NCI-H774 (cell line): ENCODE measurements around the gene ALG1L2.
"Not testable (repeated sequence)": the region's sequence is repeated elsewhere in the genome, so short reads cannot be mapped to it uniquely, and the experiment has no call there.

ENCODE experiments used
- DNase-seq: peaks from one replicate; lab custom pipeline; 2025; lab: John Stamatoyannopoulos, UW

ALG1L2 gene

GRCh38 chr3:130081351-130081881, at the start of gene ALG1L2:
Gene ALG1L2, plus strand, starts transcription at chr3:130081831. Its CDS starts 186 bp downstream, at chr3:130082017.
- DNase-seq = no peak

- not testable (repeated sequence) for DNase-seq
Measured at GRCh38 chr3:130037126-130037815, 44.4 kb upstream of the ALG1L2 start.

GRCh38 chr3:130042736-130043135, 38.9 kb upstream of the ALG1L2 start:
- DNase-seq = not testable (repeated sequence)

GRCh38 chr3:130043658-130044057, 38.0 kb upstream of the ALG1L2 start:
- DNase-seq = not testable (repeated sequence)

GRCh38 chr3:130044370-130044769, 37.3 kb upstream of the ALG1L2 start:
- no peak for DNase-seq

- no peak for DNase-seq
Measured at GRCh38 chr3:130048726-130049125, 32.9 kb upstream of the ALG1L2 start.

- DNase-seq = not testable (repeated sequence)
Measured at GRCh38 chr3:130052366-130052765, 29.3 kb upstream of the ALG1L2 start.

GRCh38 chr3:130052965-130053364, 28.7 kb upstream of the ALG1L2 start:
- not testable (repeated sequence) for DNase-seq

GRCh38 chr3:130057536-130058266, 23.9 kb upstream of the ALG1L2 start:
- not testable (repeated sequence) for DNase-seq

GRCh38 chr3:130058267-130058657, 23.4 kb upstream of the ALG1L2 start:
- DNase-seq = not testable (repeated sequence)

- not testable (repeated sequence) for DNase-seq
Measured at GRCh38 chr3:130058716-130059115, 22.9 kb upstream of the ALG1L2 start.

- not testable (repeated sequence) for DNase-seq
Measured at GRCh38 chr3:130059162-130059561, 22.5 kb upstream of the ALG1L2 start.

- DNase-seq = no peak
Measured at GRCh38 chr3:130073582-130073981, 8.0 kb upstream of the ALG1L2 start.

- no peak for DNase-seq
Measured at GRCh38 chr3:130077636-130078035, 4.0 kb upstream of the ALG1L2 start.

- DNase-seq = not testable (repeated sequence)
Measured at GRCh38 chr3:130083363-130084090, 1.9 kb downstream of the ALG1L2 start.

GRCh38 chr3:130084436-130084980, 2.9 kb downstream of the ALG1L2 start:
- DNase-seq = no peak

GRCh38 chr3:130085881-130086280, 4.2 kb downstream of the ALG1L2 start:
- no peak for DNase-seq

- DNase-seq = not testable (repeated sequence)
Measured at GRCh38 chr3:130086628-130087027, 5.0 kb downstream of the ALG1L2 start.

GRCh38 chr3:130088061-130088460, 6.4 kb downstream of the ALG1L2 start:
- DNase-seq = no peak

- DNase-seq = not testable (repeated sequence)
Measured at GRCh38 chr3:130090681-130091080, 9.1 kb downstream of the ALG1L2 start.

GRCh38 chr3:130091958-130092357, 10.3 kb downstream of the ALG1L2 start:
- no peak for DNase-seq
